WTC11 (cell line): ENCODE measurements around the gene UBAC2. TPM values are rescaled to one million over a fixed set of nuclear protein-coding genes. Genes with fewer than 3 reads are reported as not detected.

Experiments used
- ATAC-seq: fragments of 200-7000 bp; cut with Tn5 transposase; 2 replicates; pipeline ENCODE4 v1.10.0; 2021; ENCODE audit warnings: mild to moderate bottlenecking, moderate library complexity
- CTCF ChIA-PET: fragments of 300-600 bp; sonication (Branson Sonifier 250); formaldehyde crosslinking; loops from one replicate; lab custom pipeline; 2021; ENCODE audit warnings: antibody characterized with exemption; lab: Charles Lee
- POLR2A ChIA-PET: fragments of 350-600 bp; sonication (Branson Sonifier 250); formaldehyde crosslinking; loops from one replicate; lab custom pipeline; 2021; ENCODE audit warnings: antibody characterized with exemption; lab: Charles Lee
- DNase-seq: peaks from one replicate; pipeline ENCODE4 v3.0.0; 2021; ENCODE audit warnings: low spot score
- H3K27ac Mint-ChIP-seq: 2 replicates; pipeline ENCODE4 v1.8.0; 2021; ENCODE audit warnings: mixed read lengths
- H3K27me3 Mint-ChIP-seq: 2 replicates; pipeline ENCODE4 v1.8.0; 2021; ENCODE audit warnings: low read depth, mild to moderate bottlenecking, moderate library complexity, mixed read lengths
- H3K36me3 Mint-ChIP-seq: 2 replicates; pipeline ENCODE4 v1.8.0; 2021; ENCODE audit warnings: mixed read lengths
- H3K4me1 Mint-ChIP-seq: 2 replicates; pipeline ENCODE4 v1.8.0; 2022; ENCODE audit warnings: mixed read lengths
- H3K4me3 Mint-ChIP-seq: 2 replicates; pipeline ENCODE4 v1.8.0; 2021; ENCODE audit warnings: mild to moderate bottlenecking, moderate library complexity, mixed read lengths
- H3K9me3 Mint-ChIP-seq: 2 replicates; pipeline ENCODE4 v1.8.0; 2021; ENCODE audit warnings: mixed read lengths
- MYBL2 ChIP-seq: sonication (generic); formaldehyde crosslinking; IDR thresholded peaks from 2 replicates; pipeline ENCODE4 v1.8.1; 2023; ENCODE audit warnings: mild to moderate bottlenecking, moderate library complexity, missing genetic modification reagents
- NFE2L1 ChIP-seq: sonication (generic); formaldehyde crosslinking; IDR thresholded peaks from 2 replicates; pipeline ENCODE4 v1.8.1; 2023; ENCODE audit warnings: missing genetic modification reagents
- SMAD3 ChIP-seq: sonication (generic); formaldehyde crosslinking; IDR thresholded peaks from 2 replicates; pipeline ENCODE4 v1.8.0; 2022; ENCODE audit warnings: missing genetic modification reagents, mild to moderate bottlenecking, borderline replicate concordance
- SMAD4 ChIP-seq: sonication (generic); formaldehyde crosslinking; IDR thresholded peaks from 2 replicates; pipeline ENCODE4 v1.8.0; 2022; ENCODE audit warnings: mild to moderate bottlenecking, missing genetic modification reagents
- SOX15 ChIP-seq: fragments of 250-450 bp; sonication (Bioruptor Pico); IDR thresholded peaks from 2 replicates; pipeline ENCODE4 v1.9.0; 2021; ENCODE audit warnings: mild to moderate bottlenecking
- TEAD1 ChIP-seq: sonication (generic); formaldehyde crosslinking; IDR thresholded peaks from 2 replicates; pipeline ENCODE4 v1.8.0; 2022; ENCODE audit warnings: mild to moderate bottlenecking, missing genetic modification reagents
- TEAD4 ChIP-seq: sonication (generic); formaldehyde crosslinking; IDR thresholded peaks from 2 replicates; pipeline ENCODE4 v1.8.0; 2022; ENCODE audit warnings: mild to moderate bottlenecking, missing genetic modification reagents
- ZNF263 ChIP-seq: sonication (generic); formaldehyde crosslinking; IDR thresholded peaks from 2 replicates; pipeline ENCODE4 v1.8.1; 2022; ENCODE audit warnings: low read depth, mild to moderate bottlenecking, moderate library complexity, missing genetic modification reagents
- ZNF396 ChIP-seq: fragments of 250-450 bp; sonication (Bioruptor Pico); IDR thresholded peaks from 2 replicates; pipeline ENCODE4 v1.8.0; 2021; ENCODE audit warnings: mild to moderate bottlenecking, moderate library complexity, borderline replicate concordance
- total RNA-seq: library from RNA; stranded (reverse); gene quantifications from 3 replicates; pipeline ENCODE4 v1.2.3, GENCODE V29; 2021
- TF ChIP-seq, protein P1 (sequence below): sonication (generic); formaldehyde crosslinking; IDR thresholded peaks from 2 replicates; pipeline ENCODE4 v1.8.1; 2022; ENCODE audit warnings: low read depth, mild to moderate bottlenecking, moderate library complexity, missing genetic modification reagents, borderline replicate concordance
- TF ChIP-seq, protein P2 (sequence below): sonication (generic); formaldehyde crosslinking; IDR thresholded peaks from 2 replicates; pipeline ENCODE4 v1.8.0; 2022; ENCODE audit warnings: mild to moderate bottlenecking, missing genetic modification reagents
- TF ChIP-seq, protein P3 (sequence below): sonication (generic); formaldehyde crosslinking; IDR thresholded peaks from 2 replicates; pipeline ENCODE4 v1.8.1; 2023; ENCODE audit warnings: mild to moderate bottlenecking, missing genetic modification reagents
- TF ChIP-seq, protein P4 (sequence below): sonication (generic); formaldehyde crosslinking; IDR thresholded peaks from 2 replicates; pipeline ENCODE4 v1.8.1; 2022; ENCODE audit warnings: low read depth, missing genetic modification reagents, borderline replicate concordance
- TF ChIP-seq, protein P5 (sequence below): fragments of 250-450 bp; sonication (Bioruptor Pico); IDR thresholded peaks from 2 replicates; pipeline ENCODE4 v1.9.0; 2021; ENCODE audit warnings: moderate library complexity, mild to moderate bottlenecking, inconsistent platforms, borderline replicate concordance
- TF ChIP-seq, protein P6 (sequence below): fragments of 250-450 bp; sonication (Bioruptor Pico); conservative IDR thresholded peaks from 2 replicates; pipeline ENCODE4 v1.9.0; 2021; ENCODE audit warnings: mild to moderate bottlenecking
- TF ChIP-seq, protein P7 (sequence below): sonication (generic); formaldehyde crosslinking; IDR thresholded peaks from 2 replicates; pipeline ENCODE4 v1.8.0; 2023; ENCODE audit warnings: missing genetic modification reagents, mild to moderate bottlenecking, borderline replicate concordance

UBAC2 gene
- total RNA-seq, 1 experiment from 2014 or later = 64.7 TPM

DNA sequence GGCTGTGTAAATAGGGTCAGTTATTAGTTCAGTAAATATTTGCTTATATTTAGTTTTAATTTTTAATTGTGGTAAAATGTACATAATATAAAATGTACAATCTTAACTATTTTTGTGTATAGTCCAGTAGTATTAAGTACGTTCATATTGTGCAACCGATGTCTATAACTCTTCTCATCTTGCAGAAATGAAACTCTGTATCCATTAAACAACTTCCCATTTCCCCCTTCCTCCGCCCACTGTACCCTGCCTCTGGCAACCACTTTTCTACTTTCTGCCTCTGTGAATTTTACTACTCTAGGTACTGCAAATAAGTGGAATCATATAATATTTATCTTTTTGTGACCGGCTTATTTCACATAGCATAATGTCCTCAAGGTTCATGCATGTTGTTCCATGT lies 24.4 kb downstream of the UBAC2 start:
- H3K36me3 Mint-ChIP-seq = peaks cover 8% of the 10 kb centered on the region
- ATAC-seq = no peak
- DNase-seq = no peak
- ChIA-PET POLR2A (no interaction called here), CTCF (no interaction called here)
- H3K27ac Mint-ChIP-seq = no peak overlapping the region
- no peak overlapping the region for H3K4me3 Mint-ChIP-seq
- H3K27me3 Mint-ChIP-seq = no peaks in the 10 kb centered on the region
- H3K9me3 Mint-ChIP-seq = peaks cover 4% of the 10 kb centered on the region; the same call in 1 of the 2 replicates
- H3K4me1 Mint-ChIP-seq = peaks cover 33% of the 10 kb centered on the region
- TF ChIP-seq NFE2L1 (CRISPR knock-in tag) = no peak
- no peak for TF ChIP-seq SOX15 (CRISPR knock-in tag)
- TF ChIP-seq, protein P1, sequence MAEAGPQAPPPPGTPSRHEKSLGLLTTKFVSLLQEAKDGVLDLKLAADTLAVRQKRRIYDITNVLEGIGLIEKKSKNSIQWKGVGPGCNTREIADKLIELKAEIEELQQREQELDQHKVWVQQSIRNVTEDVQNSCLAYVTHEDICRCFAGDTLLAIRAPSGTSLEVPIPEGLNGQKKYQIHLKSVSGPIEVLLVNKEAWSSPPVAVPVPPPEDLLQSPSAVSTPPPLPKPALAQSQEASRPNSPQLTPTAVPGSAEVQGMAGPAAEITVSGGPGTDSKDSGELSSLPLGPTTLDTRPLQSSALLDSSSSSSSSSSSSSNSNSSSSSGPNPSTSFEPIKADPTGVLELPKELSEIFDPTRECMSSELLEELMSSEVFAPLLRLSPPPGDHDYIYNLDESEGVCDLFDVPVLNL = no peak
- TF ChIP-seq, protein P2, sequence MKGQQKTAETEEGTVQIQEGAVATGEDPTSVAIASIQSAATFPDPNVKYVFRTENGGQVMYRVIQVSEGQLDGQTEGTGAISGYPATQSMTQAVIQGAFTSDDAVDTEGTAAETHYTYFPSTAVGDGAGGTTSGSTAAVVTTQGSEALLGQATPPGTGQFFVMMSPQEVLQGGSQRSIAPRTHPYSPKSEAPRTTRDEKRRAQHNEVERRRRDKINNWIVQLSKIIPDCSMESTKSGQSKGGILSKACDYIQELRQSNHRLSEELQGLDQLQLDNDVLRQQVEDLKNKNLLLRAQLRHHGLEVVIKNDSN (CRISPR knock-in tag) = no peak
- TF ChIP-seq ZNF396 = no peak
- TF ChIP-seq, protein P3, sequence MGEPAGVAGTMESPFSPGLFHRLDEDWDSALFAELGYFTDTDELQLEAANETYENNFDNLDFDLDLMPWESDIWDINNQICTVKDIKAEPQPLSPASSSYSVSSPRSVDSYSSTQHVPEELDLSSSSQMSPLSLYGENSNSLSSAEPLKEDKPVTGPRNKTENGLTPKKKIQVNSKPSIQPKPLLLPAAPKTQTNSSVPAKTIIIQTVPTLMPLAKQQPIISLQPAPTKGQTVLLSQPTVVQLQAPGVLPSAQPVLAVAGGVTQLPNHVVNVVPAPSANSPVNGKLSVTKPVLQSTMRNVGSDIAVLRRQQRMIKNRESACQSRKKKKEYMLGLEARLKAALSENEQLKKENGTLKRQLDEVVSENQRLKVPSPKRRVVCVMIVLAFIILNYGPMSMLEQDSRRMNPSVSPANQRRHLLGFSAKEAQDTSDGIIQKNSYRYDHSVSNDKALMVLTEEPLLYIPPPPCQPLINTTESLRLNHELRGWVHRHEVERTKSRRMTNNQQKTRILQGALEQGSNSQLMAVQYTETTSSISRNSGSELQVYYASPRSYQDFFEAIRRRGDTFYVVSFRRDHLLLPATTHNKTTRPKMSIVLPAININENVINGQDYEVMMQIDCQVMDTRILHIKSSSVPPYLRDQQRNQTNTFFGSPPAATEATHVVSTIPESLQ (CRISPR knock-in tag) = no peak
- TF ChIP-seq, protein P4, sequence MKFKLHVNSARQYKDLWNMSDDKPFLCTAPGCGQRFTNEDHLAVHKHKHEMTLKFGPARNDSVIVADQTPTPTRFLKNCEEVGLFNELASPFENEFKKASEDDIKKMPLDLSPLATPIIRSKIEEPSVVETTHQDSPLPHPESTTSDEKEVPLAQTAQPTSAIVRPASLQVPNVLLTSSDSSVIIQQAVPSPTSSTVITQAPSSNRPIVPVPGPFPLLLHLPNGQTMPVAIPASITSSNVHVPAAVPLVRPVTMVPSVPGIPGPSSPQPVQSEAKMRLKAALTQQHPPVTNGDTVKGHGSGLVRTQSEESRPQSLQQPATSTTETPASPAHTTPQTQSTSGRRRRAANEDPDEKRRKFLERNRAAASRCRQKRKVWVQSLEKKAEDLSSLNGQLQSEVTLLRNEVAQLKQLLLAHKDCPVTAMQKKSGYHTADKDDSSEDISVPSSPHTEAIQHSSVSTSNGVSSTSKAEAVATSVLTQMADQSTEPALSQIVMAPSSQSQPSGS (CRISPR knock-in tag) = no peak
- TF ChIP-seq, protein P5, sequence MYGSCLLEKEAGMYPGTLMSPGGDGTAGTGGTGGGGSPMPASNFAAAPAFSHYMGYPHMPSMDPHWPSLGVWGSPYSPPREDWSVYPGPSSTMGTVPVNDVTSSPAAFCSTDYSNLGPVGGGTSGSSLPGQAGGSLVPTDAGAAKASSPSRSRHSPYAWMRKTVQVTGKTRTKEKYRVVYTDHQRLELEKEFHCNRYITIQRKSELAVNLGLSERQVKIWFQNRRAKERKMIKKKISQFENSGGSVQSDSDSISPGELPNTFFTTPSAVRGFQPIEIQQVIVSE (CRISPR knock-in tag) = no peak
- TF ChIP-seq, protein P6, sequence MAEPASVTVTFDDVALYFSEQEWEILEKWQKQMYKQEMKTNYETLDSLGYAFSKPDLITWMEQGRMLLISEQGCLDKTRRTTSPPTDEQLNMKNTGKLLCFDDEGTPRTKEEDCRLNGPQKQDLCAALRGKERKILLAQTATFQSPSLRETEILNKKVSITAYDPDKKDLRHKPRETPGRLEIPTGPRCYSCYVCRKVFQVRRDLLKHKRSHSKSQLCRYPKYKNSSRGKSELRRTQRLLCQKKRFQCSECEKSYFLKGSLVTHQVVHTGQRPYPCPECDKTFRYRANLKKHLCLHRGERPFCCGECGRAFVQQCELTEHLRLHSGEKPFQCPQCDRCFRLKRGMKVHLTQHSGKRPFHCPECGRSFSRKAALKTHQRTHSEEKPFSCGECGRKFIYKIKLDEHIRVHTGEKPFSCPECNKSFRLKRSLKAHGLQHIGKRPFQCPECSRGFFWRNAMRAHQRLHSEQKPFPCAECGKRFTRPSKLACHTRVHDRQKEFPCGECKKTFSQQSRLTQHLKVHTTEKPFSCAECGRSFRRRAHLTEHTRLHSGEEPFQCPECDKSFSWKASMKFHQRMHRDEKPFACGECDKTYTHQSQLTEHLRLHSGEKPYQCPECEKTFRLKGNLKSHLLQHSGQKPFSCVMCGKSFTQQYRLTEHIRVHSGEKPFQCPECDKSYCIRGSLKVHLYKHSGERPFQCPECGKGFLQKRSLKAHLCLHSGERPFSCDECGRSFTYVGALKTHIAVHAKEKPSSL (CRISPR knock-in tag) = no peak
- no peak for TF ChIP-seq TEAD4
- TF ChIP-seq SMAD4 = no peak
- no peak for TF ChIP-seq SMAD3 (CRISPR knock-in tag)
- no peak for TF ChIP-seq ZNF263 (CRISPR knock-in tag)
- TF ChIP-seq, protein P7, sequence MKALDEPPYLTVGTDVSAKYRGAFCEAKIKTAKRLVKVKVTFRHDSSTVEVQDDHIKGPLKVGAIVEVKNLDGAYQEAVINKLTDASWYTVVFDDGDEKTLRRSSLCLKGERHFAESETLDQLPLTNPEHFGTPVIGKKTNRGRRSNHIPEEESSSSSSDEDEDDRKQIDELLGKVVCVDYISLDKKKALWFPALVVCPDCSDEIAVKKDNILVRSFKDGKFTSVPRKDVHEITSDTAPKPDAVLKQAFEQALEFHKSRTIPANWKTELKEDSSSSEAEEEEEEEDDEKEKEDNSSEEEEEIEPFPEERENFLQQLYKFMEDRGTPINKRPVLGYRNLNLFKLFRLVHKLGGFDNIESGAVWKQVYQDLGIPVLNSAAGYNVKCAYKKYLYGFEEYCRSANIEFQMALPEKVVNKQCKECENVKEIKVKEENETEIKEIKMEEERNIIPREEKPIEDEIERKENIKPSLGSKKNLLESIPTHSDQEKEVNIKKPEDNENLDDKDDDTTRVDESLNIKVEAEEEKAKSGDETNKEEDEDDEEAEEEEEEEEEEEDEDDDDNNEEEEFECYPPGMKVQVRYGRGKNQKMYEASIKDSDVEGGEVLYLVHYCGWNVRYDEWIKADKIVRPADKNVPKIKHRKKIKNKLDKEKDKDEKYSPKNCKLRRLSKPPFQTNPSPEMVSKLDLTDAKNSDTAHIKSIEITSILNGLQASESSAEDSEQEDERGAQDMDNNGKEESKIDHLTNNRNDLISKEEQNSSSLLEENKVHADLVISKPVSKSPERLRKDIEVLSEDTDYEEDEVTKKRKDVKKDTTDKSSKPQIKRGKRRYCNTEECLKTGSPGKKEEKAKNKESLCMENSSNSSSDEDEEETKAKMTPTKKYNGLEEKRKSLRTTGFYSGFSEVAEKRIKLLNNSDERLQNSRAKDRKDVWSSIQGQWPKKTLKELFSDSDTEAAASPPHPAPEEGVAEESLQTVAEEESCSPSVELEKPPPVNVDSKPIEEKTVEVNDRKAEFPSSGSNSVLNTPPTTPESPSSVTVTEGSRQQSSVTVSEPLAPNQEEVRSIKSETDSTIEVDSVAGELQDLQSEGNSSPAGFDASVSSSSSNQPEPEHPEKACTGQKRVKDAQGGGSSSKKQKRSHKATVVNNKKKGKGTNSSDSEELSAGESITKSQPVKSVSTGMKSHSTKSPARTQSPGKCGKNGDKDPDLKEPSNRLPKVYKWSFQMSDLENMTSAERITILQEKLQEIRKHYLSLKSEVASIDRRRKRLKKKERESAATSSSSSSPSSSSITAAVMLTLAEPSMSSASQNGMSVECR (CRISPR knock-in tag) = no peak
- no peak for TF ChIP-seq MYBL2 (CRISPR knock-in tag)
- TF ChIP-seq TEAD1 (CRISPR knock-in tag) = no peak
